Glomerular endothelial cell (primary cell): ENCODE measurements around the gene GRIK3. TPM values are rescaled to one million over a fixed set of nuclear protein-coding genes. Genes with fewer than 3 reads are reported as not detected.

ENCODE experiments used
- DNase-seq: peaks from one replicate; pipeline ENCODE4 v3.0.0-alpha.2; 2011; ENCODE audit warnings: low read depth, low spot score; ENCODE audit errors: extremely low read depth
- total RNA-seq: library from RNA; depleted of rRNA; stranded (reverse); fragments of >200 nt; gene quantifications from 2 replicates; pipeline ENCODE4 v1.2.3, GENCODE V29; 2015

Gene GRIK3
- total RNA-seq, 1 donor from 2014 or later = not detected

- no peak for DNase-seq
Measured at GRCh38 chr1:36859926-36860325, 174.4 kb downstream of the GRIK3 start.

- no peak for DNase-seq
Measured at GRCh38 chr1:36858981-36859380, 175.3 kb downstream of the GRIK3 start.

- no peak for DNase-seq
Measured at GRCh38 chr1:36858553-36858952, 175.8 kb downstream of the GRIK3 start.

GRCh38 chr1:36857754-36858153, 176.6 kb downstream of the GRIK3 start:
- no peak for DNase-seq

GRCh38 chr1:36855699-36856494, 178.4 kb downstream of the GRIK3 start:
- DNase-seq = no peak

- no peak for DNase-seq
Measured at GRCh38 chr1:36853638-36854037, 180.7 kb downstream of the GRIK3 start.

- no peak for DNase-seq
Measured at GRCh38 chr1:36852586-36852985, 181.7 kb downstream of the GRIK3 start.

- no peak for DNase-seq
Measured at GRCh38 chr1:36851595-36851994, 182.7 kb downstream of the GRIK3 start.

- DNase-seq = no peak
Measured at GRCh38 chr1:36851087-36851486, 183.2 kb downstream of the GRIK3 start.

- no peak for DNase-seq
Measured at GRCh38 chr1:36849956-36850355, 184.4 kb downstream of the GRIK3 start.

GRCh38 chr1:36847761-36848160, 186.6 kb downstream of the GRIK3 start:
- DNase-seq = no peak

- no peak for DNase-seq
Measured at GRCh38 chr1:36847186-36847585, 187.1 kb downstream of the GRIK3 start.

- DNase-seq = no peak
Measured at GRCh38 chr1:36846357-36846756, 188.0 kb downstream of the GRIK3 start.

GRCh38 chr1:36845802-36846201, 188.5 kb downstream of the GRIK3 start:
- DNase-seq = no peak

GRCh38 chr1:36844917-36845316, 189.4 kb downstream of the GRIK3 start:
- DNase-seq = no peak

GRCh38 chr1:36843906-36844610, 190.3 kb downstream of the GRIK3 start:
- no peak for DNase-seq

- no peak for DNase-seq
Measured at GRCh38 chr1:36843027-36843426, 191.3 kb downstream of the GRIK3 start.

GRCh38 chr1:36842448-36842847, 191.9 kb downstream of the GRIK3 start:
- DNase-seq = no peak

- no peak for DNase-seq
Measured at GRCh38 chr1:36839485-36839884, 194.8 kb downstream of the GRIK3 start.

GRCh38 chr1:36838888-36839287, 195.4 kb downstream of the GRIK3 start:
- no peak for DNase-seq

- DNase-seq = no peak
Measured at GRCh38 chr1:36836916-36837315, 197.4 kb downstream of the GRIK3 start.

- DNase-seq = no peak
Measured at GRCh38 chr1:36836196-36836883, 198.0 kb downstream of the GRIK3 start.
